Brain microvascular endothelial cell (primary cell): ENCODE results near the gene ANKRD63.

Experiments
- DNase-seq: peaks from one replicate; pipeline ENCODE4 v3.0.0-alpha.2; 2020
- H3K27ac ChIP-seq: fragments of 250-450 bp; sonication (Bioruptor Pico); 2 replicates; pipeline ENCODE4 v1.5.1; 2020; ENCODE audit warnings: mild to moderate bottlenecking, moderate library complexity
- H3K27me3 ChIP-seq: fragments of 250-450 bp; sonication (Bioruptor Pico); replicated peaks from 2 replicates; pipeline ENCODE4 v1.5.1; 2020; ENCODE audit warnings: mild to moderate bottlenecking
- H3K36me3 ChIP-seq: fragments of 250-450 bp; sonication (Bioruptor Pico); replicated peaks from 2 replicates; pipeline ENCODE4 v1.5.1; 2020; ENCODE audit warnings: mild to moderate bottlenecking
- H3K4me3 ChIP-seq: 2 replicates; pipeline ENCODE4 v1.5.1; 2011; ENCODE audit warnings: low read depth, mild to moderate bottlenecking, control low read depth, low read length, moderate library complexity
- CTCF ChIP-seq: IDR thresholded peaks from 2 replicates; pipeline ENCODE4 v1.5.1; 2011; ENCODE audit warnings: low read depth, mild to moderate bottlenecking, moderate library complexity, low read length, control low read depth, inconsistent platforms; ENCODE audit errors: missing control alignments
- in situ Hi-C: cut with HindIII; loops from 2 replicates; pipeline ENCODE4 v1.10.0; 2017; ENCODE audit warnings: low sequenced_read_pairs, low pct_ligation_motif_present

Gene ANKRD63

GRCh38 chr15:40242601-40243000 is 40.3 kb downstream of the ANKRD63 start:
- H3K27ac ChIP-seq: no peak overlapping the region
- no peak for DNase-seq
- in situ Hi-C loops: no loop called here
- H3K36me3 ChIP-seq: no peaks in the 10 kb centered on the region
- TF ChIP-seq CTCF: no peak
- no peaks in the 10 kb centered on the region for H3K27me3 ChIP-seq
- no peak overlapping the region for H3K4me3 ChIP-seq

DNA sequence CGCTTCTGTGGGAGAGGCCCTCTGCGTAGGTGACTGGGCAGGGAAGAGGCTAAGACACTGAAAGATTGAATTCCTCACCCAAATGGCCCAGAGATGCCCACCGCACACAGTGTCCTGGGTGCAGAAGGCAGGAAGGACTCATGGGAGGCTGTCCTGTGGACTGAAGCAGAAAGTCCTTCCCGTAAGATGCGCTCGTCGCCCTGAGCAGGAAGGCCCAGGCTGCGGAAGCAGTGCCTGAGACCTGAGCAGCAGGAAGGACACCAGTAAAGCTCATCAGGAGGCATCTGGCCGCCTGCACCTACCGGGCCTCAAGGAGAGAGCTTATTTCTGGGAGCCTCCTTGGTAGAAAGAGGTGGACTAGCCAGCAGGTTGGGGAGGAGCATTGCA is 40.7 kb downstream of the ANKRD63 start:
- no peak for DNase-seq
- in situ Hi-C loops: no loop called here
- Histone ChIP-seq H3K27me3 (no peaks in the 10 kb centered on the region), H3K4me3 (no peak overlapping the region), H3K27ac (no peak overlapping the region), H3K36me3 (no peaks in the 10 kb centered on the region)
- TF ChIP-seq CTCF: no peak

GRCh38 chr15:40241269-40242212 is 41.3 kb downstream of the ANKRD63 start:
- in situ Hi-C loops: no loop called here
- DNase-seq: no peak
- Histone ChIP-seq H3K36me3 (no peaks in the 10 kb centered on the region), H3K4me3 (no peak overlapping the region), H3K27me3 (no peaks in the 10 kb centered on the region), H3K27ac (no peak overlapping the region)
- TF ChIP-seq CTCF: no peak

- DNase-seq: no peak
- Histone ChIP-seq H3K27me3 (no peaks in the 10 kb centered on the region), H3K4me3 (no peak overlapping the region), H3K27ac (no peak overlapping the region), H3K36me3 (no peaks in the 10 kb centered on the region)
- in situ Hi-C loops: no loop called here
- no peak for TF ChIP-seq CTCF
Measured at GRCh38 chr15:40240619-40241221, 42.1 kb downstream of the ANKRD63 start.

- no peak for TF ChIP-seq CTCF
- no peak overlapping the region for H3K27ac ChIP-seq
- no peaks in the 10 kb centered on the region for H3K36me3 ChIP-seq
- no peak for DNase-seq
- no peak overlapping the region for H3K4me3 ChIP-seq
- H3K27me3 ChIP-seq: no peaks in the 10 kb centered on the region
- in situ Hi-C loops: no loop called here
Measured at GRCh38 chr15:40239693-40240618, 42.9 kb downstream of the ANKRD63 start.
